HG03575 (cell line): ENCODE results near the gene GRK5.
"Not testable (repeated sequence)": the region's sequence is repeated elsewhere in the genome, so short reads cannot be mapped to it uniquely, and the experiment has no call there.

Experiments
- ATAC-seq: cut with Tn5 transposase; IDR thresholded peaks from one replicate; pipeline ENCODE4 v1.9.1; 2021; ENCODE audit not compliant: unreplicated experiment, insufficient number of reproducible peaks, low FRiP score; ENCODE audit errors: extremely low read depth

The GRK5 gene

GRCh38 chr10:119431034-119431772, 223.8 kb downstream of the GRK5 start:
- ATAC-seq: no peak

DNA sequence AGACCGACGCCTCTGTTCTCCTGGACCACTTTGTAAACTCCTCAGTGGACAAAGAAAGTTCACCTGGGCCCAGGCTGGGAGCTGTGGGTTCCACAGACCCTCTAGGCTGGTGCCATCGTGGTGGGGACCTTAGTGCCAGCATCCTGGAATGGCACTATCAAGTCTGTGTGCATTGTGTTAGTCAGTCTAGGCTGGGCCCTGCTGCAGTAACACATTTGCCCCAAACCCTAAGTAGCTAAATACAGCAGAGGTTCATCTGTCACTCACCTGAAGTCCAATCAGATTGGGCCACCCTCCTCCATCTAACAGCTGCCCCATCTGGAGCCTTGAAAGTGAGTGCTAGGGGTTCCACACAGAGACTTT, 224.4 kb downstream of the GRK5 start:
- ATAC-seq: no peak

GRCh38 chr10:119434942-119435341, 227.6 kb downstream of the GRK5 start:
- ATAC-seq: not testable (repeated sequence)

GRCh38 chr10:119438717-119439116, 231.3 kb downstream of the GRK5 start:
- ATAC-seq: no peak

- no peak for ATAC-seq
Observed at GRCh38 chr10:119439922-119440321, 232.6 kb downstream of the GRK5 start.

- ATAC-seq: no peak
Observed at GRCh38 chr10:119441151-119441821, 233.9 kb downstream of the GRK5 start.

- no peak for ATAC-seq
Observed at GRCh38 chr10:119441921-119442757, 234.8 kb downstream of the GRK5 start.

GRCh38 chr10:119442758-119443060, 235.3 kb downstream of the GRK5 start:
- no peak for ATAC-seq

DNA sequence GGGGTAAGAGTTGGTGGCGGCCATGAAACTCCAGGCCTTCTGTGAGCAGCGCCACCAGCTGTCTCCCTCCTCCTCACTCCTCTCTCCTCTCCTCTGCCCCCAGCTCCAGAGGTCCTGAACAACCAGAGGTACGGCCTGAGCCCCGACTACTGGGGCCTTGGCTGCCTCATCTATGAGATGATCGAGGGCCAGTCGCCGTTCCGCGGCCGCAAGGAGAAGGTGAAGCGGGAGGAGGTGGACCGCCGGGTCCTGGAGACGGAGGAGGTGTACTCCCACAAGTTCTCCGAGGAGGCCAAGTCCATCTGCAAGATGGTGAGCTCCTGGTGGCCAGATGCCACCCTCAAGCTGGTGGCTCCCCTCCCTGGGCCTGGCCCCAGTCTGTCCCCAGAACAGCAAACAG, 236.1 kb downstream of the GRK5 start:
- ATAC-seq: no peak

DNA sequence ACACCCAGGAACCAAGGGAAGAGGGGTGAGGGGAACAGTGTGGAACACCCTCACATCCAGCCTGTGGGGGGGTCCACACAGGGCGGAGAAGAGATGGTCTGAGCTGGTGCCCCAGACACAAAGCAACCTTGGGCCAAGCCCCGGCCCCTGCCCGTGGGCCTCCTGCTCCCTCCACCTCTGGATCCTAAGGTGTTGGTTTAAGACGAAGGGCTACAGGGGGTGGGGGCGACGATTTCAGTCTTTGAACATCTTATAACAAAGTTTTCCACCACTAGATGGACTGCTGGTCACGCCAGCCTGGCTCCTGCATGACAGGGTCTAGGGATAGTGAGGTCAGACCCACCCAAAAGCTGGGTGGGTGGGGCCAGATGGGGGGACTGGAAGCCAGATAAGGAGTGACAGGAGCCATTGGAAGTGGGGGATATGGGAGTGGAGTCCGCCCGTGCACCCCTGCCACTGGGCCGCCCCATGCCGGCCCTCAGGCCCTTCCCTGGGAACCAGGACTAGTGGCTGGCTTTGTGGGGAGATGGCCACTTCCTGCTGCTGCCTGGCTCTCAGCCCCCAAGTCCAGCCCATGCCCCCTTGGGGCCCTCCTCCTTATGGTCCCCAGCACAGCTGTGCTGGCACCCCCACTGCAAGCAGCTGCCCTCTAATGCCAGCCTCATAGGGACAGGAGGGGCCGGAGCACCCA, 236.7 kb downstream of the GRK5 start:
- ATAC-seq: no peak

- no peak for ATAC-seq
Observed at GRCh38 chr10:119444866-119445265, 237.5 kb downstream of the GRK5 start.

DNA sequence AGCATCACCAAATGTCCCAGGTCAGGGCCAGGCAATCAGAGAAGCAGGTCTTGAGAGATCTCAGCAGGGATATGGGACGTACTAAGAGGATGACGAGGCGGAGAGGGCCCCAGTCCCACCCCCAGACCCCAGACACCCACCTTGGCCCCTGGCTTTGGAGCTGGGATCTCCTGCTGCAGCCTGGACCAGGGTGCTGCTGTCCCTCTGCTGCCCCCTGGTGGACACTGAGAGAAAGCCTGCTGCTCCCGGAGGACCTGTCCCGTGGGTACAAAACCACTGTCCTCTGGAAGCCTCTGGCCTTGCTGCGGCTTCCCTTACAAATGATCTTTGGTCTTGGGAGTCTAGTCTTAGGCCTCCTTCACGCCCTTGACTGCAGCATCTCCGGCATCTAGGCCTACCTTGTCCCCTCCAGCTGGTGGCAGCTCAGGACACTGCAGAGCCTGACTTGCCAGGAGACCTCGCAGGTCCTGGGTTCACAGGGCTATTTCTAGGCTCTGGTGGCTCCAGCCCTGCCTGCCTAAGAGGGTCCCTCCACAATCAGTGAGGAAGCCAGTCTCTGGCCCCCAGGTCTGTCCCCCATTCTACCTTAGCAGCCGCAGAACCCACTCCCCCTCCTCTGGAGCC, 238.1 kb downstream of the GRK5 start:
- ATAC-seq: no peak

- ATAC-seq: no peak
Observed at GRCh38 chr10:119445935-119446317, 238.6 kb downstream of the GRK5 start.

- ATAC-seq: no peak
Observed at GRCh38 chr10:119446441-119447277, 239.3 kb downstream of the GRK5 start.

DNA sequence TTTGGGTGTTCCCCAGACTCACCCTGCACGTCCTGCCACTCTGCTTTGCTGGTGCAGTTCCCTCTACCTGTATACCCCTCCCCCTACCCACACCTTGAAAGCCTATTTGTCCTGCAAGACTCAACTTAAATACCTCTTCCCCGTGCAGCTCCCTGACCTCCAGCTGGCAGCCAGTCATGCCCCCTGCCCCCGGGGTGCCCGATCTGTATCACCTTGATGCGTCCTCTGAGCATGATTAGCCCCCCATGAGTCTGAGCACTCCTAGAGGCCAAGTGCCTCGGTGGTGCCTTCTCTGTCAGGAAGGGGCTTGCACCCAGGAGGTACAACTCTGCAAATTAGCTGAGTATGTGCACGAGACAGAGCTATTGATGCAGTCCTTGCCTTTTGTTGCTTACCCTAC, 240.1 kb downstream of the GRK5 start:
- no peak for ATAC-seq

DNA sequence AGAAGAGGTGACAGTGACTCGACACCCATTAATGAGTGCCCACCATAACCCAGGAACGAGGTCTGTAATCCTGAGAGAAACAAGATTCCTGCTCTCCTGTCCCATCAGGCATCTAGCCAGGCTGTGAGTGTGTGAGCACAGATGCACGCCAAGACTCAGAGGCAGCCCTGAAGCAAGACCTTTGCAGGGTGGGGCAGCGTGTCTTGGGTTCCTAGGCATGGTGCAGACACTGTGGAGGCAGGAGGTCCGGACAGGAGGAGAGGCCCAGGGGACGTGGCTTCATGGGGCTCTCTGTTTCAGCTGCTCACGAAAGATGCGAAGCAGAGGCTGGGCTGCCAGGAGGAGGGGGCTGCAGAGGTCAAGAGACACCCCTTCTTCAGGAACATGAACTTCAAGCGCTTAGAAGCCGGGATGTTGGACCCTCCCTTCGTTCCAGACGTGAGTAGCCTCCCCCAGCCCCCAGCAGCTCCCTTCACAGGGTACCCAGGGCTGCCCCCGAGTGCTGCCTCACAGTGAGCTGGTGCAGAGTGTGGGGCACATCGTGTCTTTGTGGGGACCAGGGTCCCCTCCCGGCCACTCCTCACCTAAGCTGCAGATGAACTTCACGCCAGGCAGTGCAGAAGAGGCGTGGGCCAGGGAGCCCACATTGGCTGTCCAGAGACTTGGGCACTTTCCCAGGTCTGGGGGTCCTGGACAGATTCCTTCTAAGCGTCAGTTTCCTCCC, 240.6 kb downstream of the GRK5 start:
- ATAC-seq: no peak

DNA sequence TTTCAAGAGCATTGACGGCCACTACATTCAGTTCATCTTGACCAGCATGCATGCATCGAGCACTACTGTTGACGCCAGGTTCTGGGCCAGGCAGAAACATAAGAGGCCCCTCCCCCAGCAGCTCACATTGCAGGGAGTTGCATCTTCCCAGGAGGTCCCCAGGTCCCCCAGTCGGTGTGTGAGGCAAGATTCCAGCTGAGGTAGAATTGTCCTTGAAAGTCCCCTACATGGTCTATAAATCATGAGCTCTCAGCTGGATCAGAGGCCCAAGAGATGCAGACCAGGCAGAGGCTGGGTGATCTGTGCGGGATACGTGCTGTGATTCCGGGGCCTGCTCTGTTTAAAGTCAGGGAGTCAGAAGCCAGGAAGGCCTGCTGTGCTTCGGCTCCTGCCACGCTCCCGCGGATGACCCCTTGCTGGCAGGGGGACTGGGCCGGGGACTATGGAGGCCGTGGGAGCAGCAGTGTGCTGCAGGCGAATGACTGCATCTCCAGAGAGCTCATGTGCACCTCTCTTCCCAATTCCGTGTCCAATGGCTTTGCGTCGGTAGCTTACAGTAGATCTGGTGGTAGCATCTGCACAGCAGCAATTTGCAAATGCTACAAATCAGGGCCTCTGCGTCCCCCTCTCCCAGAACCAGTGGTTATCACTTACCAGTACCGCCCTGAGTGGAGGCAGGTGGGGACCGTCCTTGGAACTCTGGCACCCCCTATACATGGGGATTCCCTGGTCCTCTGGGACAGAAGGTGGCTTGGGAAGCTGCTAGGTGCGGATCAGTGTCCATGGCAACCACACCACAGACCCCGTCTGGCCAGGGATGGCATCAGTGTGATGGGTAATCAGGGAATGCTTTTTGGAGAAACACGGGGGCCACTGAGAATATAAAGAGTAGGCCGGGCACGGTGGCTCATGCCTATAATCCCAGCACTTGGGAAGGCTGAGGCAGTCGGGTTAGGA, 241.5 kb downstream of the GRK5 start:
- ATAC-seq: no peak
